Hematopoietic multipotent progenitor cell treated with erythropoietin and hydrocortisone succinate and interleukin-3 and kit ligand, for 4 days (in vitro differentiated cells): ENCODE measurements around the gene EIF1AD.

Experiments used
- DNase-seq: peaks from one replicate; pipeline ENCODE4 v3.0.0-alpha.2; 2015

Gene EIF1AD

DNA sequence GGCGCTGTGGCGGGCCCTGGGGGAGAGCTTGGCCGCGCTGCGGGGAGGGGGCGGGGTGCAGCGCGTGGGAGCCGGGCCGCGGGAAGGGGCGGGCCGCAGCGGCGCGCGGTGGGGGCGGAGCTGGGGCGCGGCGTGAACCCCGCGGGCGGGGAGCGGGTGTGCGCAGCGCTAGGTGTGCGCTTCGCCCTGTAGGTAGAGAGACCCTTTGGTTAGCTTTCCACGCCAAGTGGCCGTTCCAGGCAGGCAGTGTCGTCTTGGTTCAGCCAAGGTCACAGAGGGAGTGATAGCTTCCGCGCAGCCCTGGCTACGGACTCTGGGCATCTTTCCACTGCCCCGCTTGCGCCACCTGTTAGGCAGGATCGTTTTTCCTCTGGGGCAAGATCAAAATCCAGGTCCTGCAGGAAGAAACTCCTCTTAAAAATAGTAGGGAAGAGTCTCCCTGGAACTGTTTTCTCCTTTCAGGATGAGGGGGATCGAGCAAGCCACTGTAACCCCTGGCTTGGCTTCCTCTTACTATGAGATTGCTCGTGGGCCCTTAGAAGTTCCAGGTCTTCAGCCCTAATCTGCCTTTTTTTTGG is 780 bp upstream of the EIF1AD start:
- no peak for DNase-seq

DNA sequence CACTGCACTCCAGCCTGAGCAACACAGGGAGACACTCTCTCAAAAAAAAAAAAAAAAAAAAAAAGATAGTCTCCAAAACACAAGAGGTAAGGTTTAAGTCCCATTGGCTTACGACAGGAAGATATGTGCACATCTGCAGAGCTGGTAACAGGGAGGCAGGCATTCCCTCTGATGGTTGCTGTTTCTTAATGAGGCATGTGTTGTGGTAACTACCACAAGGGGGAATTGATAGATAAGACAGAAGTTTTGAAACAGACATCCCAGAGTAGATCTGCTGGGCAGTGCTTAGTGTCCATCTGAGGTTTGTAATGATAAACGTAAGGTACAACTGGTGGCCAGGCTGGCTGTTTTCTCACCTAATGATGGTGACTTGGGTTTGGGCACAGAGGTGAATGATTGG is 4.7 kb downstream of the EIF1AD start:
- DNase-seq: peak; percentile 89

DNA sequence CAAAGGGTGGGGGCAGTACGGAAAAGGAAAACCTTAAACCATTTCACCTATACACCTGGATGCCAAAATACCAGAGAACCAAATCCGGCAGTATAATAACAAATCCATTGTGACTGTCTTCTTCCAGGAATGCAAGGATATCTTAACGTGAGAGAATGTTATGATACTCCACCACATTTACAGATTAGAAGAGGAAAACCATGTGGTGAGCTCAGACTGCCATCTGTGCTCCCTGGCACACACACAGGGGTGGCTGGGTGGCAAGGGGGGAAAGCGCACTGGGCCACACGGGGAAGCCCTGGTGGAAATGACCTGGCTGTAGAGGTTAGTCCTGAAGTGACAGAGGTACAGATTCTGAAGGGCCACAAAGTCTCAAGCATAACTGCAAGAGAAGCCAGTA is 9.9 kb downstream of the EIF1AD start:
- no peak for DNase-seq

DNA sequence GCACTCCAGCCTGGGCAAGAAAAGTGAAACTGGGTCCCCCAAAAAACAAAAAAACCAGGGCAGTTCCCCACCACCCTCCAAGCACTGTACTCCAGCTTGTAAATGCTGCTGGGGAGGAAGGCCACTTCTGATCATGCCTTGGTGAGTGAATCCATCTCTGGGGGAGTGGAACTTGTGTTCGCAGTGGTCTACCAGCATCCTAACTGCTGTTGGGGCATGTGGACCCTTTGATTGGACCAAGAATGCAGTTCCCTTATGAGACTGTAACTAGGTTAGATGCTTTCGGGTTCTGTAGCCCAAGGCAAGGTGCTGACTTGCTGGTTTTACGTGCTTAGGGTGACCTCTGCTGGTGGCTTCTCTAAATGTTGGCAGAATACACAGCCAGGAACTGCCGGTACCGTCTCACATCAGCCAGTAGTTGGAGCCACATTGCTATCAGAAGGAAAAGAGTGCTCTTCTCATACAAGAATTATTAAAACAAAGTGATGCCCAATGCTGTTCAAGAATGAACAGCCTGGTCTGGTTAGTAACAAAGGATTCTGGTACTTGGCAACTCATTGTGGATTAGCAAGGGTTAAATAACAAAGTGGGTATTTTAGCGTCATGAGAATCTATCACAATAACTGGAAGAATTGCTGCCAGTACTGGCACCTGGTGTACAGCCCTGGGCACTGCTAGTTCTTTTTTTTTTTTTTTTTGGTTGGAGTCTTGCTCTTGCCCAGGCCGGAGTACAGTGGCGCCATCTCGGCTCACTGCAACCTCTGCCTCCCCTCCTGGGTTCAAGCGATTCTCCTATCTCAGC is 13.0 kb downstream of the EIF1AD start:
- peak; percentile 98 for DNase-seq

DNA sequence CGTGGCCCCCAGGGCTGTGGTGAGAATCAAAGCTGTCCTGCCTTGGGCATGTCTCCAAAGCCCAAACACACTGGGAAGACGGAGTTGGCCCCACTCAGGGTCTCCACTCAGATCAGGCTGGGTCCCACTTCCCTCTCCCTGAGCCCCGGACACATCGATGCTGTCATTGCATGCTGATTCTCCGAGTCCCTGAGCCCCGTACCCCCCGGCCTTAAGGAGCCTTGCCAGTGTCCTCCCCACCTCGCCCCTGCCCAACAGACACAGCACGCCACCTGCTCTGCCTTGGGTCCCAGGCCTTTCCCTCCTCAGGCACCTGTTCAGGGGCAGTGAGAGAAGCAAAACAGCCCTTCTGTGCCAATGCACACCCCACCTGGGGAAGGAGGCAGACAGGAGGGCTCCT is 14.6 kb downstream of the EIF1AD start:
- no peak for DNase-seq

DNA sequence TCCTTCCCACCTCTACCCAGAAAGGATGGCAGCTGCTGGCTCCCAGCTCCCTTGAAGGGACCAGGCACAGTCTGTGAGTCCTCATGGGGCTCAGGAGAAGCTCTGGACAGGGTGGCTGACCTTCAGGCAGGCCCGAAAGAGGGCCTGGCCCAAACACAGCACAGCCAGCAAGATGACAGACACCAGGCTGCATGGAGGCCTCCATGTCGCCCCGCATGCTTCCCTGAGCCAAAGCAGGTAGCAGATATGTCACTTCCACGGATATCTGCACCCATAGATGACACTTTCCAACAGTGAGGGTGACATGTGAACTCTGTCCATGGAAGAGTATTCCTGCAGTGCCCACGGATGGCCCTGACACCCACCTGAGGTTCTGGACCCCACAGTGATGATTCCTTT is 18.4 kb downstream of the EIF1AD start:
- DNase-seq: no peak

DNA sequence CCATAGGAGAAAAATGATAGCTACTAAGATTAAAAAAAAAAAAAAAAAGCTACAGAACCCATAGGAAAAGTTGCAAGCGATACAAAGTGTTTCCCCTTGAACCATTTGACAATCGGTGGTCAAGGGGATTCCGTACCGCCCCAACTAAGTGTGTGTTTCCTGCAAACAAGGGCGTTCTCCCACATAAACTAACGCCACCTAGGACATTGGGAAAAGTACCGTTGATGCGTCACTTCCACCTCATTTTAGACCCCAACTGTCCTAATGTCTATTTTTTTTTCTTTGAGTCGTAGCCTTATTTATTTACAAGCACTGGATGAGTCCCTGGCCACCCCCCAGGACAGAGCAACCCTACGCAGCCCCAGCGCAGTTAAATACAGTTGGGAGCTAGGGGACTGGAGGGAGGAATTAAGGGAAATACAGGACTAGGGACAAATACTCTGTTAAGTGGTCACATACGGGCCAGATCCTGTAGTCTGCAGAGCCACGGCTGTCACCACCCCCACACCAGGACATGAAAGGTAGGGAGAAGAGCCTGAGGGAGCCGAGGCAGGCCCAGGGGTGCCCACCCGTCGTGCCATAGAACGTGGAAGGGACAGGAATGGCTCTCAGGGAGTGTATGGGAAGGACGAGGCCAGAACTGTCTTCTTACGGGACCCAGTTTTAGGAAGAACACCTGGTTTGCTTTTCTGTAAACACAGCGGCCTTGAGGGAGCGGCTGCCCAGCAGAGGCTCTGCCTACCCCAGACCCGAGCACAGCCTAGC is 19.0 kb downstream of the EIF1AD start:
- DNase-seq: no peak

DNA sequence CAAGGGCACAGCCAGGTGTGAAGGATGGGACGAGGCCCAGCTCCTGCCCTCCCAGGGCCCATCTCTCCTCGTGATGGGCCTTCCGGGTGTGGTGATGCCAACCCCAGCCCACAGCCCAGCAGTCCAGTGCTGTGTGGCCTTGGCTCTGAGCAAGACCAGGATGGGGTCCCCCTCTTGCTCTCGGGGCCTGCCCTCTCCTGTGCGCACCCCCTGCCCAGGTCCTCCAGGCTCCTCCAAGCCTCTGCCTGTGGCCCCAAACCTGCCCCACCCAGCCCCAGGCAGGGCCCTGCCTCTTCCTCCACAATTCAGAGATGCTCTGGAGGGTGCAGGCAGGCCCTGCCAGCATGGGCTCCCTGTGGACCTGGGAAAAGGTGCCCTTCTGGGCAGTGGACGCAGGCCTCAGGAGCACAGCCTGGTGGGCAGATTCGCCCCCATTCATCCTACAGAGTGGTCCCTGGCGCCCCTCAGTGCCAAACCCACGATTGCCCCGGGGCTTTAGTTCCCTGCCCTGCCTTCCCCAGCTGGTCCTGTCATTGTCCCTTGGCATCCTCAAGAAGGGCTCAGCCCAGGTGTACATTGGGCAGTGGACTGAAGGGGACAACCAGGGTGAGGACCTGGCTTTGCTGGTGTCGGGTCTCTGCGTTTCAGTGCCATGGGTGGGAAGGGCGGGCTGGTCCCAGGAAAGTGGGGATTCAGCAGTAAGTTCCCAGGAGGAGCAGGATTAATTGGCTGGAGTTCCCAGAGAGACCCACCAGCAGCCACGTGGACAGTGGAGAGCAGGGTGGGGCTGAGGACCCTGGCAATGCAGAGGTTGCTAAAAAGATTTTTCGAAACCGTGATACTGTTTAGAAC is 19.8 kb downstream of the EIF1AD start:
- DNase-seq: no peak

DNA sequence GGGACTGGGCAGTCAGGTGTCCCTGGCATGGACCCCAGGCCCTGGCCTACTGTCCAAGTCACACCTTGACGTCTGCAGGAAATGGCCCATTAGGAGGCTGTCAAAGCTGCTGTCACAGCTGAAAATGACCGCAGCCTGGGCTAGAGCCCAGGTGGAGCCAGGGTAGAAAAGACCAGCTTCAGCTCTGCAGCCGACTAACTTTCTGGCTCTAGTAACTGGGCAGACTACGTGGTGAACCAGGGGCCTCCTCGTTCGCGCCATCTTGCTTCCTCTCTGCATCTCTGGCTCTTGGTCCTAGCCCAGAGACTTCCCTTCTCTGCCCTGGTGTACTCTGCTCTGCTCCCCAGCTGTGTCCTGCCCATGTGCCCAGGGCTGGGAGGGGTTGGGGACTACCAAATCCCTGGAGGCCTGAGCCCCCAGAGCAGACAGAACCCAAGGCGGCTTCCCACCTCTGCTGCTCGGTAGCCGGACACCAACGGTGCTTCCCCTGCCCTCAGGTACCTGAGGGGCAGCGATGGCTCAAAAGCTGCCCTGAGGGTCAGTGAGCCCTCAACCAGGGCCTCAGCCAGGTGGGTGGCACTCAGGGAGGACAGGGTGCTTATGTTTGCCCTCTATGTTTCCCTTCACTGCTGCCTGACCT is 20.7 kb downstream of the EIF1AD start:
- no peak for DNase-seq

DNA sequence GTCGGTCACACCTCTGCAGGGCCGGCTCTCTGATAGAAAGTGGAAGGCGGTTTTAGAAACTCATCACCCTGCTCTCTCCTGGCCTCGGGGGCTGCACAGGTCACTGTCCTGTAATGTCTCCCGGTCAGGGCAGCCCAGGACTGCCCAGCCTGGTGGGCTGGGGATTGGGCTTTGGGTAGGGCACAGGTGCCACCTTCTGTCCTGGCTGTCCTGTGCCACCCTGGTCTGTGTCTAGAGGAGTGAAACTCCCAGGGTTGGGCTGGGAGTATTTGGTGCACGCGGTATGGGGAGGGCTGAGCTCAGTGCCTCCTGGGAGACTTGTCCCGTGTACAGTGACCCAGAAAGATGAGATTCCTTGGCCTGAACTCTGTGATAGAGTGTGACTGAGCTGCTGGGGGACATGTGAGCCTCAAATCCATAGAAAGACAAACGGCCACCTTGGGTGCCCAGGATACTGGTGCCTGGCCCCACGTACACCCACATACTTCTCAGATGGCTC is 22.6 kb downstream of the EIF1AD start:
- no peak for DNase-seq

DNA sequence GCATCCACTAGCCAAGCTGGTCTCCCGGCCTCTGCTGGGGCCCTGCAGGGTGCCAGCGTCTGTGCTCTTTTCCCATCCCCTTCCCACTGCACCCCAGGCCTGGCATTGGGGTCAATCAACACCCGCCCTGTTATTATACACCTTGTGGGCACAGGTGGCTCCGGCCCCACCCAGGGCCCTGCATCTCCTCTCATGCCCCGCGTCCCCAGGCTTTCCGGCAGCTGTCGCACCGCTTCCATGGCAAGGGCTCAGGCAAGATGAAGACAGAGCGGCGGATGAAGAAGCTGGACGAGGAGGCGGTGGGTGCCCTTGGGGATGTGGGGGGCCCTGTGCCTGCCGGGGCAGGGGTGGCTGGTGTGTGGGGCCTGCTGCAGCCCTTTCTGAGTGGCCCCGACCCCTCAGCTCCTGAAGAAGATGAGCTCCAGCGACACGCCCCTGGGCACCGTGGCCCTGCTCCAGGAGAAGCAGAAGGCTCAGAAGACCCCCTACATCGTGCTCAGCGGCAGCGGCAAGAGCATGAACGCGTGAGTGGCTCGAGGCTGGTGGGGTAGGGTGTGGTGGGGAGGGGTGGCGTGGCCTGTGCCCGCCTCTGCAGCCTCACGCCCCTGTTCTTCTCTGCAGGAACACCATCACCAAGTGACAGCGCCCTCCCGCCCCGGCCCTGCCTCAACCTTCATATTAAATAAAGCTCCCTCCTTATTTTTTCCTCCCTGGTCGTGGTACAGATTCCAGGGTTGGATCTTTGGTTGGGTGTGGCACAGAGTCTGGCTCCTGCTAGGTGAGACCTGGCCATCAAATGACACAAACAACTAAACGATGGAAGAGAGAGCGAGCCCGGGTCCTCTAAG is 23.3 kb downstream of the EIF1AD start:
- no peak for DNase-seq

DNA sequence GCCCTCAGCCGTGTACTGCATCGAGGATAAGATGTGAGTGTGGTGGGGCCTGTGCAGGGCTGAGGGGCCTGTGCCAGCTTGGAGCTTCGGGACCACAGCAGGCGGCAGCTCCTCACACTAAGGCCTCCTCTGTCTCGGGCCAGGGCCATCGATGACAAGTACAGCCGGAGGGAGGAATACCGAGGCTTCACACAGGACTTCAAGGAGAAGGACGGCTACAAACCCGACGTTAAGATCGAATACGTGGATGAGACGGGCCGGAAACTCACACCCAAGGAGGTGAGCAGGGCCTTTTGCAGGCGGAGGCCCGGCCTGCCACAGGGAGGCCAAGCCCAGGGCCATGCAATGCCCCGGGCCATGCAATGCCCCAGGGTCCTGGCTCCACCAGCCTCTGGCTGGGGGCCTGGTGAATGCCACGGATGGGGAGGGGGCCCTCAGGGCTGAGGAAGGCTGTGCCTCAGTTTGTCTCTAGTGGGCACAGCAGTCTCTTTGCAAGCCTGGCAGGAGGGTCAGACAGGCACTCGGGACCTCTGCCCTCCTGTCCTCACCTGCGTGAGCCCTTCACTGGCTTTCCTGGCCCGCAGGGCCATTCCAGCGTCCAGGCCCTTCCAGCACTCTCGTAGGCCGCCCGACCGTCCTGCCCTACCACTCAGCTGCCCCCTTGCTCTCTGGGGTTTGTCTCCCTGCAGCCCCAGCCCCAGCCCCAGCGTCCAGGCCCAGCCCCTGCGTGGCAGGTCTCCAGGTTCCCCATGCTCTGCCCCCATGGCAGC is 24.2 kb downstream of the EIF1AD start:
- no peak for DNase-seq

DNA sequence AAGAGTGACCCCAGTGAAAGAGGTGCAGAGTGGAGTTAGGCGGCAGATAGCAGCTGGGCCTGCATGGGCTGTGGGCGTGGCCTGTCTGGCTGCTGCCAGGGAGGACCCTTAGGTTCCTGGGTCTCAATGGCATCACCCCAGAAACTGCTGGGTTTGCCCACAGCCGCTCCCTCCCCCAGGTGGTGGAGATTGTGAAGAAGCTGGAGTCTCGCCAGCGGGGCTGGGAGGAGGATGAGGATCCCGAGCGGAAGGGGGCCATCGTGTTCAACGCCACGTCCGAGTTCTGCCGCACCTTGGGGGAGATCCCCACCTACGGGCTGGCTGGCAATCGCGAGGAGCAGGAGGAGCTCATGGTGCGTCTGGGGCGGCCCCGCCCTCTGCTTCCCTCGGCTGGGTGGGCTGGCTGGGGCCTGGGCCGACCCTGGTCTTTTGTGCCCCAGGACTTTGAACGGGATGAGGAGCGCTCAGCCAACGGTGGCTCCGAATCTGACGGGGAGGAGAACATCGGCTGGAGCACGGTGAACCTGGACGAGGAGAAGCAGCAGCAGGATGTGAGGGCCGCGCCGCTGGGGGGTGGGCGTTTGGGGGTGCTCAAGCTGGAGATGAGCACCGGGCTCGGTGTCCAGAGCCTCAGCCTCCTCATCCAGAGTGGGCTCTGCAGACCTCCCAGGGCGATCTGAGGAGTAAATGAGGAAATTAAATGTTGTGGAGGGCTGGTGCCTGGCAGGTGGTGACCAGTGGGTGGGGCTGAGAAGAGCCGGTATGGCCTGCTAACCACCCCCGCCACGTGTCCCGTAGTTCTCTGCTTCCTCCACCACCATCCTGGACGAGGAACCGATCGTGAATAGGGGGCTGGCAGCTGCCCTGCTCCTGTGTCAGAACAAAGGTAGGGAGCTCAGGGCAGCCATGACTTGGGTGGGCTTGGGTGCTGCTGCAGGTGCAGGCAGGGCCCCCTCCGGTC is 25.5 kb downstream of the EIF1AD start:
- no peak for DNase-seq

DNA sequence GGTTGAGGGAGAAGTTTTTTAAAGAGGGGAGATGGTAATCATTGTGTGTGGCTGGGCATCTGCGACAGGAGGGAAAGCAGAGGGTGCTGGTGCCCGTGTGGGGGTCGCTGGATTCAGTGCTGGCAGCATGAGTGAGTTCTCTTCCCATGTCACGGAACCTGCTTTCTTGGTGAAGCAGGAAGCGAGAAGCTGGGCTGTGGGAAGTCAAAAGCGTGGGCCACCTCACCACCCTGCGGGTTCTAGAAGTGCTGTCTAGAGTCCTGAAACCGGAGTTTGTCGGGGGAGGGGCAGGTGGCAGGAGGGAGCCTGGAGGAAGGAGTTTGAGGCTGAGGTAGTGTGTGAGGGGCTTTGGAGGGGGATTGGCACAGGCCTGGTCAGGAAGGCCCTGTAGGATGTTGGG is 26.2 kb downstream of the EIF1AD start:
- DNase-seq: no peak

DNA sequence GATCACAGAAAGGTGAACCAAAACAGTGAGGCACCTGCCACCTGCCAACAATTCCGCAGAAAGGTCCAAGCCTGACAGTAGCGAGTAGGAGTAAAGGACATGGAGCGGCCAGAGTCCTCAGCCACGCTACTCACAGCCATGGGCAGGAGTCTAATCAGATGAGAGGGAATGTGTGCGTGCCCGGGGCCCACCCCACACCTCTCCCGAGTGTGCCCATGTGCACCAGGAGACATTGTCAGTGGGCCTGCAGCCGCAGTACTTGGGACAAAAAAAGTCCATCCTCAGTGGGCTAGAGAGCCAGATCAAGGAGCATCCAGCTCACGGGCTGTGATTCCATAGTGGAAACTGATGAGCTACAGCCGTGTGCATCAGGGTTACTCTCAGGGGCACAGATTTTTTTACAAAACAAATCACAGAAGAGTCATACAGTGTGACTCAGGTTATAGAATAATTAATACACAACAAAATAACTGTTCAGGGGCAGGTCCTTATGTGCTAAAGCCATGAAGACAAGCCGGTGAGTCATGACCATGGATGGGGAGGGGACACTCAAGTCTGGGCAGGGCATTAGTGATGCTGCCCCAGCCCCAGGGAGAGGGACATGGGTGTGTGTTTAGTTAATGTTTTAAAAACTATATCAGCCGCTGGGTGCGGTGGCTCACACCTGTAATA is 28.4 kb downstream of the EIF1AD start:
- no peak for DNase-seq

DNA sequence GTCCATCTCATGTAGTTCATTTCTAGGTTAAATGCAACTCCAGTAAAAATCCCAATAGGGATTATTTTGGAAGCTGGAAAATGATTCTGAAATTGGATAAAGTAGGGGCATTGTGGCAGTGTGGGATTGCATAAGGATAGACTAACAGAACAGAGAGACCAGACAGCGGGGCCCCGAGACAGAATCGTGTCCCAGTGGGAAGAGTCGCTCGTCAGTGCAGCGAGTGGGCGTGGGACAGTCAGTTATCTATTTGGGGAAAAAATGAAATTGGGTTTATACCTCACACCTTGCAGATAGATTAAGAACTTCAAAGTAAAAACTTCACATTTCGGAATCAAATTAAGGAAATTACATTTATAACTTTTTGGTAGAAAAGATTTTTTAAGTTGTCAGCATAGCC is 29.8 kb downstream of the EIF1AD start:
- no peak for DNase-seq

DNA sequence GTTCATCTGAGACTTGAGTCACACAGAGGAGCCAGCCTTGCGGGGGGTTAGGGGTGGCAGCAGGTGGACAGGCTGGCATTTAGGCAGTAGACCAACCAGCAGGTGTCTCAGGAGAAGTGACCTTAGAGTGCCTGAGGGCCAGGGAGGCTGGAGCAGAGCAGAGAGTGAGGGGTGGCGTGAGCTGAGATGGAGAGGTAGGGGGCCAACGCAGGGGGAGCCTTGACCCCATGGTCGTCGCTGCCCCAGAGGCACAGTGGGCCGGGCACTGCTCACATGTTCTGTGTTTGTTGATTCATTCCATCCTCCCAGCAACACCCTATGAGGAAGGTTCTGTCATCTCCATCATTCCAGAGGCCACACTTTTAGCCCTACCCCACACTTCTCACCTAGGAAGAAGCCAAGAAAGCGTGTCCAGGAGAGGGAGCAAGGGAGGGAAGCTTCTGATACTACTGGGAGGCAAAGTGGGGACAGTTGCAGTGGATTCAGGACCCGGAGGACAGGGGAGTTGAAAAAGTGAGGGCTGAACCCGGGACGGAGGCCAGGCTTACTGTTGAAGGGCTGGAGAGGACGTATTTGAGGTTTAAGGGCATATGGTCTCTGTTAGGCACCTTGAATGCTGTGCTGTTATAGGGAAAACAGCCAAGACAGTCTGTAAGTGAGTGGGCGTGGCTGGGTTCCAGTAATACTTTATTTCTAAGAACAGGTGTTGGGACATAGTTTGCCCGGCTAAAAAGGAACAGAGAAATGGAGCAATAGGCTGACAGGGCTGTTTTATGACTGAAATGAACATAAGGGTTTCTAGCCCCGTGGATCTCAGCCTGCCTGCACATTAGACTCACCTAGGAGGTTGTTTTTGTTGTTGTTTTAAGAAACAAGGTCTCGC is 33.1 kb downstream of the EIF1AD start:
- peak; percentile 44 for DNase-seq
